Upper lobe of left lung (tissue), 4 donors: ENCODE measurements around the gene MPRIP.

Experiments used
- CTCF ChIP-seq, 6 experiments: fragments of 450-650 bp in 4 of 6; fragments of 200-600 bp in 2 of 6; sonication (generic) in 2 of 6; IDR thresholded peaks; one replicate each; pipeline ENCODE4 v1.5.1; 2016 to 2019; ENCODE audit warnings: antibody characterized with exemption in 6 of 6
- EP300 ChIP-seq, 4 donors: sonication (generic); formaldehyde crosslinking; IDR thresholded peaks; one replicate each; pipeline ENCODE4 v1.5.1; 2017; ENCODE audit warnings: antibody characterized with exemption in 4 of 4, control low read depth in 2 of 4
- POLR2A ChIP-seq, 4 donors: fragments of 450-650 bp; IDR thresholded peaks; one replicate each; pipeline ENCODE4 v1.5.1; 2016 to 2017; ENCODE audit warnings: antibody characterized with exemption in 4 of 4, mild to moderate bottlenecking in 2 of 4
- POLR2AphosphoS5 ChIP-seq, 2 donors: sonication (generic); formaldehyde crosslinking; IDR thresholded peaks; one replicate each; pipeline ENCODE4 v1.5.1; 2017; ENCODE audit warnings: antibody characterized with exemption in 2 of 2

- TF ChIP-seq CTCF (IDR thresholded peaks at IDR 0.05) = no peak
- TF ChIP-seq POLR2AphosphoS5 (IDR thresholded peaks at IDR 0.05) = no peak
- TF ChIP-seq EP300 (IDR thresholded peaks at IDR 0.05) = no peak
- no peak for TF ChIP-seq POLR2A (IDR thresholded peaks at IDR 0.05)
Observed at GRCh38 chr17:17079336-17079735, 37.1 kb downstream of the MPRIP start.
